ENCODE measurements around the gene NOTCH1.

DNA sequence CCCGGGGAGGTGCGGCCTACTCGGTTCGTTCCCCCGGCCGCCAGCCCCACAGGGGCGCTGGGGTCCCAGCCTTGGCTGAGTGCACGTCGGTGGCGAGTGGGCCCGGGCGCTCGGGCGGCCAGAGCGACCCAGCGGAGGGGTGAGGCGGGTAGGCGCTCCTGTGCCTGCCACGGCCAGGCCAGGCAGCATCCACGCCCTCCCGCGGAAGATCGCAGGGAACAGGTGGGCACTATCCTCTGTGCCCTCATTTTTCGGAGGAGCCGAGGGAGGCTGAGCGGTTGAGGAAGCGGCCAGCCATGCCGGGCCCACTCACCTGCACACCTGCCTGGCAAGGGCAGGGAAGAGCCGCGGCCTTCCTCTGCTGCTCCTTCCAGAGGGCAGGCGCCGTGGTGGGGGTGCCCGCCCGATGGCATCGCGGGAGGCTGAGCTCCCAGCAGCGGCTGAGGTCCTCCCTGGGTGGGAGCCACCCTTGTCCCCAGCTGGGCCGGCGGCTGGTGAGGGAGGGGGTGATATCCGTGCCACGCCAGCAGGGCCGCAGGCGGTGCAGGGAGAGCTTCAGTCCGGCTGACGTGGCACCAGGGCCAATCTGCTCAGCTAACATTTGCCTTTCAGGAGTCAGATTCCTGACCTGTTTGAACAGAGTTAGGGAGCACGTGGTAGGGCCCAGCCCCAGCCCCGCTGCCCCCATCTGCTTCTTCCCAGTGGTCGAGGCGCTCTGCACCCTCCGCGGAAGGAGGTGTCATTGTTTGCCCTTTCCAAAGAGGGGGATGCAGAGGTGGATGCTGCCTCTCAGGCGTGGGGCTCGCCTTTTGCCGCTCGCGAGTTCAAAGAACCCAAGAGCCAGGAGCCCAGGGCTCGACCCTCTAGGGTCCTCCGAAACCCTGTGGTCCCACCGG lies 61.4 kb downstream of the NOTCH1 start:
- TF ChIP-seq, protein P1, sequence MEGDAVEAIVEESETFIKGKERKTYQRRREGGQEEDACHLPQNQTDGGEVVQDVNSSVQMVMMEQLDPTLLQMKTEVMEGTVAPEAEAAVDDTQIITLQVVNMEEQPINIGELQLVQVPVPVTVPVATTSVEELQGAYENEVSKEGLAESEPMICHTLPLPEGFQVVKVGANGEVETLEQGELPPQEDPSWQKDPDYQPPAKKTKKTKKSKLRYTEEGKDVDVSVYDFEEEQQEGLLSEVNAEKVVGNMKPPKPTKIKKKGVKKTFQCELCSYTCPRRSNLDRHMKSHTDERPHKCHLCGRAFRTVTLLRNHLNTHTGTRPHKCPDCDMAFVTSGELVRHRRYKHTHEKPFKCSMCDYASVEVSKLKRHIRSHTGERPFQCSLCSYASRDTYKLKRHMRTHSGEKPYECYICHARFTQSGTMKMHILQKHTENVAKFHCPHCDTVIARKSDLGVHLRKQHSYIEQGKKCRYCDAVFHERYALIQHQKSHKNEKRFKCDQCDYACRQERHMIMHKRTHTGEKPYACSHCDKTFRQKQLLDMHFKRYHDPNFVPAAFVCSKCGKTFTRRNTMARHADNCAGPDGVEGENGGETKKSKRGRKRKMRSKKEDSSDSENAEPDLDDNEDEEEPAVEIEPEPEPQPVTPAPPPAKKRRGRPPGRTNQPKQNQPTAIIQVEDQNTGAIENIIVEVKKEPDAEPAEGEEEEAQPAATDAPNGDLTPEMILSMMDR (IDR thresholded peaks at IDR 0.05) = no peak
- no peak for TF ChIP-seq POLR2A (IDR thresholded peaks at IDR 0.05)

All from gastroesophageal sphincter (tissue), 3 donors.